Natural killer cell (primary cell): ENCODE results near the gene NSL1. TPM values are rescaled to one million over a fixed set of nuclear protein-coding genes. Genes with fewer than 3 reads are reported as not detected.
A peak's percentile ranks its signal among the peaks of the same experiment; 100 is the strongest.

Source experiments
- ATAC-seq, 3 donors: fragments of 150-1000 bp in 2 of 3; fragments of 200-7000 bp in 1 of 3; cut with Tn5 transposase; 1 replicate in 1 of 3; 2 replicates in 2 of 3; pipeline ENCODE4 v1.10.0; 2021; ENCODE audit warnings: mild to moderate bottlenecking in 2 of 3, moderate library complexity in 2 of 3
- DNase-seq, 2 donors: peaks; one replicate each; pipeline versions ENCODE4 v3.0.0 to v3.0.0-alpha.2; 2013 to 2021; ENCODE audit warnings: mixed read lengths in 1 of 2
- H3K27ac ChIP-seq: one replicate; pipeline ENCODE4 v1.5.1; 2013; ENCODE audit warnings: mild to moderate bottlenecking, low read length
- H3K27me3 ChIP-seq: one replicate; pipeline ENCODE4 v1.6.1; 2013; ENCODE audit warnings: low read length; ENCODE audit not compliant: control insufficient read depth, insufficient read depth
- H3K36me3 ChIP-seq: one replicate; pipeline ENCODE4 v1.6.1; 2013; ENCODE audit warnings: low read length; ENCODE audit not compliant: control insufficient read depth, insufficient read depth
- H3K4me1 ChIP-seq: one replicate; pipeline ENCODE4 v1.6.1; 2013; ENCODE audit warnings: low read length; ENCODE audit not compliant: control insufficient read depth, insufficient read depth
- H3K4me3 ChIP-seq: one replicate; pipeline ENCODE4 v1.5.1; 2013; ENCODE audit warnings: low read length
- H3K9me3 ChIP-seq: one replicate; pipeline ENCODE4 v1.6.1; 2013; ENCODE audit warnings: low read length; ENCODE audit not compliant: control insufficient read depth, insufficient read depth
- H3K27ac Mint-ChIP-seq, 2 donors: one replicate each; pipeline ENCODE4 v1.8.0; 2022; ENCODE audit warnings: mild to moderate bottlenecking in 2 of 2, mixed read lengths in 2 of 2, moderate library complexity in 1 of 2
- H3K27me3 Mint-ChIP-seq, 2 donors: one replicate each; pipeline ENCODE4 v1.8.0; 2022; ENCODE audit warnings: low read depth in 2 of 2, mixed read lengths in 2 of 2
- H3K36me3 Mint-ChIP-seq: one replicate; pipeline ENCODE4 v1.8.0; 2022; ENCODE audit warnings: mixed read lengths
- H3K4me1 Mint-ChIP-seq, 2 donors: one replicate each; pipeline ENCODE4 v1.8.0; 2022; ENCODE audit warnings: mixed read lengths in 2 of 2
- H3K4me3 Mint-ChIP-seq: one replicate; pipeline ENCODE4 v1.8.0; 2022; ENCODE audit warnings: mild to moderate bottlenecking, moderate library complexity, mixed read lengths
- H3K9me3 Mint-ChIP-seq, 2 donors: one replicate each; pipeline ENCODE4 v1.8.0; 2022; ENCODE audit warnings: mixed read lengths in 2 of 2
- WGBS: methylation state at CpG from one replicate; pipeline ENCODE4 v1.1.7; 2013; ENCODE audit warnings: missing lambda C conversion rate; ENCODE audit not compliant: insufficient coverage; 5-methylcytosine and 5-hydroxymethylcytosine counted together
- intact Hi-C: fragments of 100-400 bp; cut with micrococcal nuclease; formaldehyde crosslinking; loops from one replicate; pipeline ENCODE4 v1.14.2; 2022
- total RNA-seq, 4 donors: library from RNA; stranded (reverse); fragments of 120-200 nt in 1 of 4; gene quantifications; one replicate each; pipeline versions ENCODE4 v1.2.3 to v1.2.4, GENCODE V29; 2013 to 2022
- TF ChIP-seq, protein P1 (sequence below): fragments of 200-600 bp; IDR thresholded peaks from one replicate; pipeline ENCODE4 v1.8.0; 2022; ENCODE audit warnings: antibody characterized with exemption

The NSL1 gene
- total RNA-seq, 3 donors from 2014 or later (not counting 1 experiment from before 2014, with no cell fraction given): 17.0 to 23.8 (median 23.4) TPM

DNA sequence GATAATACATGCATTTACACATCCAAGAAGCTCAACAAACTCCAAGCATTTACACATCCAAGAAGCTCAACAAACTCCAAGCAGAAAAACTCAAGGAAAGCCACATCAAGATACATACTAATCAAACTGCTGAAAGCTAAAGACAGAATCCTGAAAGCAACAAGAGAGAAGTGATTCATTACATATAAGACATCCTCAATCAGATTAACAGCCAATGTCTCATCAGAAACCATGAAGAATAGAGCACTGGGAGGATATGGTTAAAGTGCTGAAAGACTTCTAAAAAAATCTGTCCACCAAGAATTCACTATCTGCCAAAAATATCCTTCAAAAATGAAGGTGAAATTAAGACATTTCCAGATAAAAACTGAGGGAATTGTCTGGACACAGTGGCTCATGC is 46.3 kb downstream of the NSL1 start:
- Mint-ChIP-seq H3K4me1 (peaks cover 5 to 6% of the 10 kb centered on the region in 2 donors), H3K9me3 (no peaks in the 10 kb centered on the region), H3K36me3 (peaks cover 7% of the 10 kb centered on the region), H3K27me3 (no peaks in the 10 kb centered on the region), H3K27ac (no peak overlapping the region), H3K4me3 (no peak overlapping the region)
- TF ChIP-seq, protein P1, sequence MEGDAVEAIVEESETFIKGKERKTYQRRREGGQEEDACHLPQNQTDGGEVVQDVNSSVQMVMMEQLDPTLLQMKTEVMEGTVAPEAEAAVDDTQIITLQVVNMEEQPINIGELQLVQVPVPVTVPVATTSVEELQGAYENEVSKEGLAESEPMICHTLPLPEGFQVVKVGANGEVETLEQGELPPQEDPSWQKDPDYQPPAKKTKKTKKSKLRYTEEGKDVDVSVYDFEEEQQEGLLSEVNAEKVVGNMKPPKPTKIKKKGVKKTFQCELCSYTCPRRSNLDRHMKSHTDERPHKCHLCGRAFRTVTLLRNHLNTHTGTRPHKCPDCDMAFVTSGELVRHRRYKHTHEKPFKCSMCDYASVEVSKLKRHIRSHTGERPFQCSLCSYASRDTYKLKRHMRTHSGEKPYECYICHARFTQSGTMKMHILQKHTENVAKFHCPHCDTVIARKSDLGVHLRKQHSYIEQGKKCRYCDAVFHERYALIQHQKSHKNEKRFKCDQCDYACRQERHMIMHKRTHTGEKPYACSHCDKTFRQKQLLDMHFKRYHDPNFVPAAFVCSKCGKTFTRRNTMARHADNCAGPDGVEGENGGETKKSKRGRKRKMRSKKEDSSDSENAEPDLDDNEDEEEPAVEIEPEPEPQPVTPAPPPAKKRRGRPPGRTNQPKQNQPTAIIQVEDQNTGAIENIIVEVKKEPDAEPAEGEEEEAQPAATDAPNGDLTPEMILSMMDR: no peak
- Histone ChIP-seq H3K4me3 (no peak overlapping the region), H3K4me1 (peaks cover 3% of the 10 kb centered on the region), H3K27ac (no peak overlapping the region), H3K9me3 (no peaks in the 10 kb centered on the region), H3K36me3 (no peaks in the 10 kb centered on the region), H3K27me3 (no peaks in the 10 kb centered on the region)
- no peak for DNase-seq
- intact Hi-C loops: no loop called here
- ATAC-seq: no peak

DNA sequence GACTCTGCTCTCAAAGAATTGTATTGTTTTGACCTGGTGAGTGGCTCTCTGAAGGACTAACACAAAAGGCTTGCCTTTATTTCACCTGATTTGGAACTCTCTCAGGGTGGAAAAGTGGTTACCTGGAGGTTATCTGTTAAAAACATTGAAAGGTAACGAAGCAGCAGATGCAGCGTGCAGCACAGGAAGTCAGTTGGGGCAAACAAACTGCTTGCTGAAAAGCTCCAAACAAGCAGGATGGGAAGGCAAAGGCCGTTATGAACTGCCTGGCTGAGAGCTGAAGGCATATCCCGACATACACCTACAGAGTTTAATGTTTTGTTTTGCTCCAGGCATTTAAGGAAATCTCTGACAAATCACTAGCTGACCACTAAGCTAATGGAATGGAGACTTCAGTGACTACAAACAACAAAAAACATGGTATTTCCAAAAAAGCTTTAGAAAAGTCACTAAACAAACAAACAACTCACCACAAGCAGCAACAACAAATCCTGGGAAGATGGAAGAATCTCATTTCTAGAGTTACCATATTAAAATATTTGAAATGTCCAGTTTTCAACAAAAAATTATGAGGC is 47.6 kb downstream of the NSL1 start:
- H3K9me3 ChIP-seq: no peaks in the 10 kb centered on the region
- WGBS: 86% methylated on average over 4 of the region's 4 CpGs
- DNase-seq (peak in 1 of 2 donors; percentile 48), ATAC-seq (no peak)
- no peak overlapping the region for H3K27ac ChIP-seq
- H3K27me3 Mint-ChIP-seq: no peaks in the 10 kb centered on the region
- intact Hi-C loops: no loop called here
- no peaks in the 10 kb centered on the region for H3K4me1 ChIP-seq
- peaks cover 7% of the 10 kb centered on the region for H3K36me3 Mint-ChIP-seq
- H3K36me3 ChIP-seq: no peaks in the 10 kb centered on the region
- H3K4me3 ChIP-seq: no peak overlapping the region
- H3K4me3 Mint-ChIP-seq: no peak overlapping the region
- no peaks in the 10 kb centered on the region for H3K9me3 Mint-ChIP-seq
- no peaks in the 10 kb centered on the region for H3K27me3 ChIP-seq
- no peak overlapping the region for H3K27ac Mint-ChIP-seq
- TF ChIP-seq, protein P1: no peak
- H3K4me1 Mint-ChIP-seq: peaks cover 0 to 5% of the 10 kb centered on the region in 2 donors

DNA sequence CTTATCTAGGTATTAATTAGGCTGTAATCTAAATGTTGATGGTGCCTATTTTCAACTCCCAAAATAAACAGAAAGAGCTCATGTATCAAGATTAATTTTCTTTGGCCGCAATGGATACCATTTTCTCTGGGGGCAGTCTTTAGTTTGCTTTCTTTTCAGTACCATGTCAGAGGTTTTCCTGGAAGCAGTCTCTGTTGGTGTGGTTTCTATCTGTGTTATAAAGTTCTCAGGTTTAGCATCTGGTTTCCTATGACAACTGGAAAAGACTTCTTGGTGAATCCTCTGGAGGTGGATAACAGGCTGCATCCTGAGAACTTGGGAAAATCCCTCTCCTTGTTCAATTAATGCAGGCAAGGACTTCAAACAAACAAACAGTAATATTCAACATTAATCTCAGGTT is 53.2 kb downstream of the NSL1 start:
- Histone ChIP-seq H3K27me3 (no peaks in the 10 kb centered on the region), H3K4me1 (peaks cover 3% of the 10 kb centered on the region), H3K9me3 (no peaks in the 10 kb centered on the region), H3K36me3 (no peaks in the 10 kb centered on the region), H3K4me3 (no peak overlapping the region), H3K27ac (no peak overlapping the region)
- intact Hi-C loops: no loop called here
- peak in 1 of 3 donors; percentile 58 for ATAC-seq
- 50% methylated on average over 1 of the region's 1 CpG for WGBS
- no peak overlapping the region for H3K4me3 Mint-ChIP-seq
- TF ChIP-seq, protein P1: no peak
- no peaks in the 10 kb centered on the region for H3K9me3 Mint-ChIP-seq
- DNase-seq: no peak
- H3K27me3 Mint-ChIP-seq: no peaks in the 10 kb centered on the region
- H3K4me1 Mint-ChIP-seq: peaks cover 7 to 13% of the 10 kb centered on the region in 2 donors
- H3K36me3 Mint-ChIP-seq: peaks cover 11% of the 10 kb centered on the region
- no peak overlapping the region for H3K27ac Mint-ChIP-seq

DNA sequence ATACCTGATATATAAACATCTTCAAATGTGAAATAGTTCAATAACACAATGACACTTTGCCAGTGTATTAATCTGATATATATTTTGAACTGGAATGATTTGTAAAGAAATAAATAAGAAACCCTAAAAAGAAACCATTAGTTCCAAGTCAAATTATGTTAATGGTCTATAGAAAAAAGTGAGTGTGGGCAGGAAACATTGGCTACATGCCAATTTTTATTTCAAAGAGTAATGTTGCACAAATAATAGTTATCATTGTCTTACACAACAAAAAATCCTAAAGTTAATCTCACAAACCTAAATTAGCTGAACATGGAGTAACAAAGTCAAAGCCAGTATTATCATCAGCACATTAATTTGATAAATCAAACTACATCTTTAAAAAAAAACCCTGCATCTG is 54.0 kb downstream of the NSL1 start:
- ATAC-seq (no peak), DNase-seq (no peak)
- Histone ChIP-seq H3K27me3 (no peaks in the 10 kb centered on the region), H3K4me1 (peaks cover 3% of the 10 kb centered on the region), H3K9me3 (no peaks in the 10 kb centered on the region), H3K27ac (no peak overlapping the region), H3K36me3 (no peaks in the 10 kb centered on the region), H3K4me3 (no peak overlapping the region)
- intact Hi-C loops: no loop called here
- Mint-ChIP-seq H3K4me3 (no peak overlapping the region), H3K4me1 (peaks cover 7 to 13% of the 10 kb centered on the region in 2 donors), H3K27ac (no peak overlapping the region), H3K9me3 (no peaks in the 10 kb centered on the region), H3K27me3 (no peaks in the 10 kb centered on the region), H3K36me3 (peaks cover 13% of the 10 kb centered on the region)
- TF ChIP-seq, protein P1: no peak
